Ovary (tissue), 9 donors: Measurements from ENCODE around the gene FOCAD. TPM values are rescaled to one million over a fixed set of nuclear protein-coding genes. Genes with fewer than 3 reads are reported as not detected.

ENCODE experiments used
- DNase-seq, 5 donors: peaks; one replicate each; pipeline ENCODE4 v3.0.0-alpha.2; 2019 to 2020
- H3K27ac ChIP-seq, 2 donors: fragments of 200-600 bp; one replicate each; pipeline versions ENCODE4 v1.5.1 to v1.8.0; 2019 to 2022
- H3K27me3 ChIP-seq: fragments of 200-600 bp; one replicate; pipeline ENCODE4 v1.8.0; 2022
- H3K36me3 ChIP-seq: fragments of 200-600 bp; sonication (generic); one replicate; pipeline ENCODE4 v1.5.1; 2019
- H3K4me1 ChIP-seq: one replicate; pipeline ENCODE4 v1.8.1; 2013; ENCODE audit warnings: mild to moderate bottlenecking, moderate library complexity; ENCODE audit not compliant: insufficient read depth
- H3K4me3 ChIP-seq: fragments of 200-600 bp; sonication (generic); one replicate; pipeline ENCODE4 v1.5.1; 2017
- H3K9me3 ChIP-seq, 2 donors: fragments of 200-600 bp in 1 of 2; sonication (generic) in 1 of 2; one replicate each; pipeline versions ENCODE4 v1.5.1 to v1.8.1; 2013 to 2019; ENCODE audit warnings: mild to moderate bottlenecking in 1 of 2, moderate library complexity in 1 of 2
- EP300 ChIP-seq: sonication (generic); formaldehyde crosslinking; IDR thresholded peaks from one replicate; pipeline ENCODE4 v1.6.1; 2017; ENCODE audit warnings: antibody characterized with exemption
- POLR2A ChIP-seq: fragments of 450-650 bp; IDR thresholded peaks from one replicate; pipeline ENCODE4 v1.6.1; 2017; ENCODE audit warnings: antibody characterized with exemption, mild to moderate bottlenecking, moderate library complexity
- WGBS, 3 donors: extraction: QIAGEN DNeasy Blood & Tissue Kit in 1 of 3; methylation state at CpG; one replicate each; pipeline versions ENCODE4 v1.1.5 to v1.1.7; 2013 to 2017; 5-methylcytosine and 5-hydroxymethylcytosine counted together
- intact Hi-C, 4 donors: fragments of 100-400 bp; cut with DNase I; formaldehyde crosslinking; loops; one replicate each; pipeline versions ENCODE4 v1.11.0 to v1.15.1; 2022 to 2023
- polyA plus RNA-seq, 2 donors: library from polyadenylated mRNA; stranded (reverse); fragments of 200-250 nt in 1 of 2; fragments of 350-450 nt in 1 of 2; fragmentation: Illumina TruSeq in 1 of 2; extraction: RNeasy Lipid Tissue Mini Kit (QIAGEN cat#74804) in 1 of 2; gene quantifications; one replicate each; pipeline ENCODE4 v1.2.3, GENCODE V29; 2013 to 2014
- total RNA-seq, 7 donors: library from RNA; depleted of rRNA in 2 of 7; stranded (reverse); fragments of >200 nt in 2 of 7; fragmentation: NEBNext Ultra II Directional in 3 of 7; extraction: Animal tissue kit (Norgen Biotek cat#: 25700) in 3 of 7; gene quantifications; one replicate each; pipeline versions ENCODE4 v1.1.0 to v1.2.4, GENCODE V29; 2016 to 2023
- TF ChIP-seq, protein P1 (sequence below), 3 donors: fragments of 450-650 bp in 2 of 3; fragments of 200-600 bp in 1 of 3; IDR thresholded peaks; one replicate each; pipeline versions ENCODE4 v1.5.1 to v1.8.0; 2016 to 2022; ENCODE audit warnings: antibody characterized with exemption in 3 of 3, mild to moderate bottlenecking in 1 of 3
- donor health status: DM: no; HTN: no; CAD: no; lungs with moderate emphysema.
- donor health status: DM: no; HTN: no; CAD: no.
- donor health status: Bipolar disorder and iron deficiency.
- donor health status: DM: yes; HTN: yes; CAD: no.
- donor health status: DM: no; HTN: no; CAD: no.
- donor health status: DM: yes; HTN: yes; CAD: no.

The FOCAD gene
- total and polyA plus RNA-seq, 9 donors, result 5.4 to 39.2 (median 22.2) TPM

- Histone ChIP-seq H3K36me3 (no peaks in the 10 kb centered on the region), H3K4me1 (no peaks in the 10 kb centered on the region), H3K9me3 (no peaks in the 10 kb centered on the region), H3K27me3 (no peaks in the 10 kb centered on the region), H3K27ac (no peak overlapping the region), H3K4me3 (no peak overlapping the region)
- DNase-seq, result no peak
- WGBS, 3 donors, result 95 to 100% (median 98%) methylated on average over 2 of the region's 2 CpGs
- TF ChIP-seq, protein P1, sequence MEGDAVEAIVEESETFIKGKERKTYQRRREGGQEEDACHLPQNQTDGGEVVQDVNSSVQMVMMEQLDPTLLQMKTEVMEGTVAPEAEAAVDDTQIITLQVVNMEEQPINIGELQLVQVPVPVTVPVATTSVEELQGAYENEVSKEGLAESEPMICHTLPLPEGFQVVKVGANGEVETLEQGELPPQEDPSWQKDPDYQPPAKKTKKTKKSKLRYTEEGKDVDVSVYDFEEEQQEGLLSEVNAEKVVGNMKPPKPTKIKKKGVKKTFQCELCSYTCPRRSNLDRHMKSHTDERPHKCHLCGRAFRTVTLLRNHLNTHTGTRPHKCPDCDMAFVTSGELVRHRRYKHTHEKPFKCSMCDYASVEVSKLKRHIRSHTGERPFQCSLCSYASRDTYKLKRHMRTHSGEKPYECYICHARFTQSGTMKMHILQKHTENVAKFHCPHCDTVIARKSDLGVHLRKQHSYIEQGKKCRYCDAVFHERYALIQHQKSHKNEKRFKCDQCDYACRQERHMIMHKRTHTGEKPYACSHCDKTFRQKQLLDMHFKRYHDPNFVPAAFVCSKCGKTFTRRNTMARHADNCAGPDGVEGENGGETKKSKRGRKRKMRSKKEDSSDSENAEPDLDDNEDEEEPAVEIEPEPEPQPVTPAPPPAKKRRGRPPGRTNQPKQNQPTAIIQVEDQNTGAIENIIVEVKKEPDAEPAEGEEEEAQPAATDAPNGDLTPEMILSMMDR (IDR thresholded peaks at IDR 0.05), result no peak
- TF ChIP-seq POLR2A, result no peak
- TF ChIP-seq EP300, result no peak
- intact Hi-C loops, result loop anchor here in 1 of 4 donors (5.0 kb wide), 1 partner anchor 653 kb away; the partner anchor contains the start of gene IFNA8
Observed at GRCh38 chr9:20754556-20754955, 70.5 kb downstream of the FOCAD start.

DNA sequence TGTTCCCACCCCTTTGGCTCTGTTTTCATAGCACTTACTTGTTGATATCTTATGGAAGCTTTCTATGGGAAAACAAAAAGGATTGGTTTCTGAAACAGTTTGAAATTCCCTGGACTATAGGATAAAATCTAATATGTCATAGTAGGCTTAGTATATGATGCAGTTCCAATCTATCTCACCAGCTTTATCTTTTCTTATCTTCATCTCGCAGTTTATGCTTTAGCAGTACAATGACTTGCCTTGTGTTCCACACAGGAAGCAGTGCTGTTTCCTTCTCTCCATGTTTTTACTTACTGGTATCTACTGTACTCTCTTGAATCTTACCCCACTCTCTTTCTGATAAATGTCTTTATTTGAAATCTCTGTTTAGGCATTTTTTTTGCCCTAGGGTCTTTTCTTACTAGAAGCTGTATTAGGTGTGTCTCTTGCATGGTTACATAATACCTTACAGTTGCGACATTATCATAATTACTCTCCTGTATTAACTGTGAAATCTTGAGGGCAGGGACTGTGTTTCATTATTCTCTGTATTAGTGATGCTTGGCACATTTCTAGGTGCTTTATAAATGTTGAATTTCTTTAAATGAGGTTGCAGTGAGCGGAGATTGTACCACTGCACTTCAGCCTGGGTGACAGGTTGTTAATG is 76.3 kb downstream of the FOCAD start:
- H3K36me3 ChIP-seq, result no peaks in the 10 kb centered on the region
- H3K9me3 ChIP-seq, result no peaks in the 10 kb centered on the region
- H3K27ac ChIP-seq, result no peak overlapping the region
- 87 to 90% (median 89%) methylated on average over 3 of the region's 3 CpGs for WGBS, 3 donors
- no peaks in the 10 kb centered on the region for H3K4me1 ChIP-seq
- TF ChIP-seq POLR2A, result no peak
- no peak for TF ChIP-seq EP300
- TF ChIP-seq, protein P1 (IDR thresholded peaks at IDR 0.05), result no peak
- intact Hi-C loops, result no loop called here
- H3K4me3 ChIP-seq, result no peak overlapping the region
- no peak for DNase-seq
- H3K27me3 ChIP-seq, result no peaks in the 10 kb centered on the region

- Histone ChIP-seq H3K27ac (no peak overlapping the region), H3K27me3 (no peaks in the 10 kb centered on the region), H3K4me3 (no peak overlapping the region), H3K36me3 (no peaks in the 10 kb centered on the region), H3K9me3 (peaks cover 0 to 4% of the 10 kb centered on the region in 2 donors), H3K4me1 (no peaks in the 10 kb centered on the region)
- TF ChIP-seq, protein P1 (IDR thresholded peaks at IDR 0.05), result no peak
- no peak for TF ChIP-seq EP300
- TF ChIP-seq POLR2A, result no peak
- intact Hi-C loops, result no loop called here
- 96 to 97% (median 97%) methylated on average over 1 of the region's 1 CpG for WGBS, 3 donors
- DNase-seq, result no peak
Observed at GRCh38 chr9:20770947-20771346, 86.9 kb downstream of the FOCAD start.

GRCh38 chr9:20771729-20772128 is 87.7 kb downstream of the FOCAD start:
- H3K4me3 ChIP-seq, result no peak overlapping the region
- no peaks in the 10 kb centered on the region for H3K36me3 ChIP-seq
- H3K9me3 ChIP-seq, result peaks cover 0 to 4% of the 10 kb centered on the region in 2 donors
- intact Hi-C loops, result no loop called here
- TF ChIP-seq EP300 (no peak), POLR2A (no peak)
- TF ChIP-seq, protein P1 (IDR thresholded peaks at IDR 0.05), result no peak
- no peaks in the 10 kb centered on the region for H3K4me1 ChIP-seq
- WGBS, 3 donors, result 94 to 98% (median 95%) methylated on average over 2 of the region's 2 CpGs
- DNase-seq, result no peak
- H3K27me3 ChIP-seq, result no peaks in the 10 kb centered on the region
- no peak overlapping the region for H3K27ac ChIP-seq
